Activated CD4-positive, alpha-beta memory T cell treated with anti-CD3 and anti-CD28 coated beads for 36 hours (primary cell): ENCODE results near the gene C3orf49. TPM values are rescaled to one million over a fixed set of nuclear protein-coding genes. Genes with fewer than 3 reads are reported as not detected.

Source experiments
- CTCF ChIA-PET: fragments of 350-600 bp; sonication (Branson Sonifier 250); formaldehyde crosslinking; loops from one replicate; lab custom pipeline; 2021; ENCODE audit warnings: antibody characterized with exemption, inconsistent platforms; lab: Charles Lee
- POLR2A ChIA-PET: fragments of 350-600 bp; sonication (Branson Sonifier 250); formaldehyde crosslinking; loops from one replicate; lab custom pipeline; 2021; ENCODE audit warnings: antibody characterized with exemption; lab: Charles Lee
- DNase-seq: peaks from one replicate; pipeline ENCODE4 v3.0.0-alpha.2; 2020
- H3K27ac Mint-ChIP-seq: one replicate; pipeline ENCODE4 v1.8.0; 2021; ENCODE audit warnings: mixed read lengths
- H3K27me3 Mint-ChIP-seq: one replicate; pipeline ENCODE4 v1.8.0; 2021; ENCODE audit warnings: mixed read lengths
- H3K36me3 Mint-ChIP-seq: one replicate; pipeline ENCODE4 v1.8.0; 2021; ENCODE audit warnings: mixed read lengths
- H3K4me1 Mint-ChIP-seq: one replicate; pipeline ENCODE4 v1.8.0; 2021; ENCODE audit warnings: low read depth, mixed read lengths
- H3K4me3 Mint-ChIP-seq: one replicate; pipeline ENCODE4 v1.8.0; 2021; ENCODE audit warnings: mild to moderate bottlenecking, mixed read lengths
- H3K9me3 Mint-ChIP-seq: one replicate; pipeline ENCODE4 v1.8.0; 2021; ENCODE audit warnings: mixed read lengths
- intact Hi-C: fragments of 100-400 bp; cut with micrococcal nuclease; formaldehyde crosslinking; loops from one replicate; pipeline ENCODE4 v1.15.1; 2023
- total RNA-seq, 2 experiments: library from RNA; stranded (reverse); gene quantifications; one replicate each; pipeline ENCODE4 v1.2.3, GENCODE V29; 2021

The C3orf49 gene
- total RNA-seq, 2 experiments from 2014 or later, result not detected

DNA sequence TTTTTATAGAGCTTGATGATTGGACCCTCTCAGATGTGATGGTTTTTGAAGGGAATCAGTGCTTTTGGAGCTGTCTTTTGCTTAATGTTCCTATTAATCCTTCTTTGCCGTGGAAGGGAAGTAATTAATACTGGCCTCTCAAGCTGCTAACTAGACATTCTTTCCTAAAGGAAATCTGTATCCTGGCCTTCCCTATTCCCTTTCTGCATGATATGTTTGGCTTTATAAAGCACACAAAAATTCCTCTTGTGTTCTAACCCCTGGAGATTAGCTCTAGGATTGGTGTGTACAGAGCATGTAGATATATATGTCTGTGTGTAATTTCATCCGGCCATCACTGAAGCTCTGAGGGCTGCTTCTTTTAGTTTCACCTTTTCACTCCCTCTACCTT is 51.5 kb downstream of the C3orf49 start:
- CTCF ChIA-PET, result no interaction called here
- no peak for DNase-seq
- no peaks in the 10 kb centered on the region for H3K9me3 Mint-ChIP-seq
- H3K4me3 Mint-ChIP-seq, result no peak overlapping the region
- no peak overlapping the region for H3K27ac Mint-ChIP-seq
- POLR2A ChIA-PET, result interaction anchor here (0.7 kb wide), 1 partner anchor 42 kb away, joined by 3 read pairs; the partner anchor contains the start of gene SCAANT1
- peaks cover 6% of the 10 kb centered on the region for H3K36me3 Mint-ChIP-seq
- no peaks in the 10 kb centered on the region for H3K27me3 Mint-ChIP-seq
- intact Hi-C loops, result no loop called here
- peaks cover 53% of the 10 kb centered on the region for H3K4me1 Mint-ChIP-seq

DNA sequence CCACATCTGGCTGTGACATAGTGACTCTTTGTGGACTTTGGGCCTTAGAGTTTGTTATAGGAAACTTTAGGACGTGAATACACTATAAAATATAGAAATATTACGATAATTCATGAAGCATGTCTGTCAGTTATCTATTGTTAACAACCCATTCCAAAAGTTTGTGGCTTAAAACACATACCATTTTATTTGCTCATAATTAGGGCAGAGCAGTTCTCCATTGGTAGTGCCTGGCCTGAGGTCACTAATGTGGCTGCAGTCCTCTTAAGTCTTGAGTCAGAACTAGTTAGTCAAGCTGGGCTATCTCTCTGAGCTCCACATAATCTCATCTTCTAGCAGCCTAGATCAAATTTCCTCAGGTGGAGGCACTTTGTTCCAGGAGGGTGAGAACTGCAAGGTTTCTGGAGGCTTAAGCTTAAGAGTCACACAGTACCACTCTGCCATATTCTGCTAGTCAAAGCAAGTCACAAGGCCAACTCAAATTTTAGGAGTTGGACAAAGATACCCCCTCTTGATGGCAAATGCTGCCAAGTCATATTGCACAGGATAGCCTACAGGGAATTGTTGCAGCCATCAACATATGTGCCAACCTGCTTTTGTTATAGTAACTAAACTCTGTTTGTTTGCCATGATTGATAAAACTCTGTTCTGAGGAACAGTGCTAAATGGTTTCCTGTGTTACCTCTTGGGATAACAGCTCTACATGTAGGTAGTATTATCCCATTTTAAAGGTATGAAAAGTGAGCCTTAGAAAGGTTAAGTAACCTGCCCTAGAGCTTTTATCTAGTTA is 53.2 kb downstream of the C3orf49 start:
- peaks cover 56% of the 10 kb centered on the region for H3K4me1 Mint-ChIP-seq
- CTCF ChIA-PET, result no interaction called here
- no peaks in the 10 kb centered on the region for H3K27me3 Mint-ChIP-seq
- POLR2A ChIA-PET, result no interaction called here
- no peaks in the 10 kb centered on the region for H3K9me3 Mint-ChIP-seq
- H3K4me3 Mint-ChIP-seq, result no peak overlapping the region
- H3K36me3 Mint-ChIP-seq, result no peaks in the 10 kb centered on the region
- intact Hi-C loops, result no loop called here
- H3K27ac Mint-ChIP-seq, result no peak overlapping the region
- no peak for DNase-seq

DNA sequence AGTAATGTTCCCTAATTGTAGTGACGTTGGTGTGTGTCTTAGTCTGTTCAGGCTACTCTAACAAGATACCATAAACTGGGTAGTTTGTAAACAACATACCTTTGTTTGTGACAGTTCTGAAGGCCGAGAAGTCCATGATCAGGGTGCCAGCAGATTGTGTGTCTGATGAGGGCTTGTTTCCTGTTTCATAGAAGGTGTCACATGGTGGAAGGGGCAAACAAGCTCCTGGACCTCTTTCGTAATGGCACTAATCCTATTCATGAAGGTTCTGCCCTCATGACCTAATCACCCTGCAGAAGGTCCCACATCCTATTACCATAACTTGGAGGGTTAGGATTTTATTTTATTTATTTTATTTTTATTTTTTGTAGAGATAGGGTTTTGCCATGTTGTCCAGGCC is 55.7 kb downstream of the C3orf49 start:
- DNase-seq, result no peak
- Mint-ChIP-seq H3K4me3 (no peak overlapping the region), H3K27ac (no peak overlapping the region), H3K36me3 (no peaks in the 10 kb centered on the region), H3K9me3 (no peaks in the 10 kb centered on the region), H3K4me1 (peaks cover 56% of the 10 kb centered on the region), H3K27me3 (no peaks in the 10 kb centered on the region)
- intact Hi-C loops, result no loop called here
- ChIA-PET CTCF (no interaction called here), POLR2A (no interaction called here)

DNA sequence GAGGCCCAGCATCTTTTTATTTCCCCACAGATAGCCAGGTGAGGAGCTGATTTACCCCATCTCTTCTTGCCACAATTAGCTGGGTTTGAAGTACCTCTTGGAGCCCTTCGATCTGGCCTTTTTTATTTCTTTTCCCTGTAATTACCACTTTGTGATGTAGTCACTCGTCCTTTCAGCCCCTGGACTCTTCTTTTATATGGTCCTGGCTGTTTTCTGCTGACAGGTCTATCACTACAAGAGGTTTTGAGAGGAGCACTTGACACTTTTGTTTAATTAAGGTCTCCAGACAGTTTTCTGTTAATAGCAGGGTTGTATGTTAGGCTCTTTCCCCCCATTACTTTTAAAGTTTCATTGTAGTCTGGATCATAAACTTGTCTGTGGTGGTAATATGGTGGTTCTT is 56.4 kb downstream of the C3orf49 start:
- no peak for DNase-seq
- ChIA-PET POLR2A (no interaction called here), CTCF (no interaction called here)
- intact Hi-C loops, result no loop called here
- no peaks in the 10 kb centered on the region for H3K9me3 Mint-ChIP-seq
- H3K27me3 Mint-ChIP-seq, result no peaks in the 10 kb centered on the region
- no peak overlapping the region for H3K27ac Mint-ChIP-seq
- peaks cover 54% of the 10 kb centered on the region for H3K4me1 Mint-ChIP-seq
- no peak overlapping the region for H3K4me3 Mint-ChIP-seq
- H3K36me3 Mint-ChIP-seq, result no peaks in the 10 kb centered on the region

DNA sequence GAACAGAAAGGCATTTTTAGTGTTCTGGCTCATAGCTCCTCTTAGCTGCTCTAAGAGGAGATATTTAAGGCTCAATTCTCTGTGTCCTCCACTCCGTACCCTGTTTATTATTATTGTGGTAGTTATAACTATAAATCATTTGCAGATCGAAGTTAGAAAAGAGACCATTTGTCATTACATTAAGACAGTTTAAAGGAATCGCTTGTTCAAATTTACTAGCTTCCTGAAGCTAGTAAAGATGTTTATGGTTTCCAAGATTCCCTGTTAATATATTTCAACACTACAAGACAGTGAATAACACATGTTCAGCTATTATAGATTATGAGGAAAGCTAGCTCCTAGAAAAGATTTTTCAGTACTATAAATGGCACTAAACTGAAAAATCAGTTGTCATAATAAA is 57.2 kb downstream of the C3orf49 start:
- ChIA-PET POLR2A (no interaction called here), CTCF (no interaction called here)
- Mint-ChIP-seq H3K27me3 (no peaks in the 10 kb centered on the region), H3K9me3 (no peaks in the 10 kb centered on the region), H3K4me1 (peaks cover 54% of the 10 kb centered on the region), H3K36me3 (no peaks in the 10 kb centered on the region), H3K4me3 (no peak overlapping the region), H3K27ac (no peak overlapping the region)
- no peak for DNase-seq
- intact Hi-C loops, result no loop called here

DNA sequence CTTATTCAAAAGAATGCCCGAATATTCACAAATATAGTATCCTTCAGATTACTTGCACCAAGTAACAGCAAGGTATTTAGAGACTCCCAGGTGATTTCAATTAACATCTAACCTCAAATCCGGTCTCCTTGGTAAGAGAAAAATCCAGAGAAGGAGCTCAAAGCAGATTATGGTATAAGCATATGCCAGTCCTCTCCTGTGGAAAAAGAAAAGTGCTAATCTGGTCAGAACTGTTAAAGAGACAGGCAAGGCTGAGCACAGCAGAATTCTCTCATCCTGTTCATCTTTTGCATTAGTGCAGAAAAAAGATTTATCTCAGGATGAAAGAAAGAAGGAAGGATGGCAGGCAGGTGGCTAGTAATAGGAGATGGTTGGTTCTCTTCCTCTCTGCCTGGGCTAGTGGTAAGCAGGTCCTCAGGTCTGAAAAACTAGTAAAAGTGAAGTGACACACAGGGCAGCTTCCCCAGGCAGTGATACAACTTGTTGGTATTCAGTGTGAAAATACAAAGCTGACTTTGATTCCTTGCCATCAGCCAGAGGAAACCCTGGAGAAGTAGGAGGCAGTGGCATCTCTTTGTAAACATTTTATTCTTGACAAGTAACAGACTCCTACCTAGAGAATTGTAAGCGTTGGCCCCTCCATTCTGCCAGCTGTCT is 58.8 kb downstream of the C3orf49 start:
- ChIA-PET POLR2A (interaction anchor here (0.9 kb wide), 1 partner anchor 12 kb away, joined by 3 read pairs; no protein-coding TSS in a partner anchor), CTCF (interaction anchor here (0.8 kb wide), 1 partner anchor 16 kb away, joined by 3 read pairs; no protein-coding TSS in a partner anchor)
- Mint-ChIP-seq H3K36me3 (peaks cover 2% of the 10 kb centered on the region), H3K4me1 (peaks cover 49% of the 10 kb centered on the region), H3K9me3 (no peaks in the 10 kb centered on the region), H3K27me3 (no peaks in the 10 kb centered on the region), H3K4me3 (no peak overlapping the region), H3K27ac (no peak overlapping the region)
- intact Hi-C loops, result no loop called here
- DNase-seq, result no peak

DNA sequence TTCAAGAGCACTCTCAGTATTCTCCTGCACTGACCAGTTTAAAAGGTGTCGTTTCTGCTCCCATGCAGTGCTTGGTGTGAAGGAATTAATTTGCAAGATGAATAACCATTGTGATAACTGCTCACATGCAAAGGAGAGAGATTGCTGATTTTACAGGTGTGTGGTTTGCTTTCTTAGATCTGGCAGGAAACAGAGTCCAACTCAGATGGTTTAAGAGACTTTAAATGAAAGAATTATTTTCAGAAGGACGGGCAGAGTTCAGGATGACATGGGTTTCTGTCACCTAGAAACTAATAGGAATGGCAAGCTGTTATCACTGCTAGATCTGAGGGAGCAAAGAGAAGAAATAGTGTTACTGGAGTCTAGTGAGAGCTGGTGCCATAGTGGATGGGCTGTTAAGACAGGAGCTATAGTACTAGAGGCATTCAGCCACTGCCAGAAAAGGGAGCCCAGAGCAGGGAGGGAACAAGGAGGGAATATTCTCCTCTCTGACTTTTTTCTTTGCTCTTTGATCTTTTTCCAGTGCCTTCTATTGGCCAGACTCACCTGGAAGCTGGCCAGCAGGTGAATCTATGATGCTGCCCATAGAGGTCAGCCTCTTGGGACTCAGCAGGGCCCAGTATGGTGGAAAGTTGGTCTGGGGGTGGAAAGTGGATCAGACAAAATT is 59.4 kb downstream of the C3orf49 start:
- ChIA-PET POLR2A (interaction anchor here (0.9 kb wide), 1 partner anchor 12 kb away, joined by 3 read pairs; no protein-coding TSS in a partner anchor), CTCF (interaction anchor here (0.8 kb wide), 1 partner anchor 15 kb away, joined by 3 read pairs; no protein-coding TSS in a partner anchor)
- Mint-ChIP-seq H3K27ac (no peak overlapping the region), H3K36me3 (peaks cover 2% of the 10 kb centered on the region), H3K4me1 (peaks cover 49% of the 10 kb centered on the region), H3K9me3 (no peaks in the 10 kb centered on the region), H3K4me3 (no peak overlapping the region), H3K27me3 (no peaks in the 10 kb centered on the region)
- intact Hi-C loops, result no loop called here
- DNase-seq, result no peak

DNA sequence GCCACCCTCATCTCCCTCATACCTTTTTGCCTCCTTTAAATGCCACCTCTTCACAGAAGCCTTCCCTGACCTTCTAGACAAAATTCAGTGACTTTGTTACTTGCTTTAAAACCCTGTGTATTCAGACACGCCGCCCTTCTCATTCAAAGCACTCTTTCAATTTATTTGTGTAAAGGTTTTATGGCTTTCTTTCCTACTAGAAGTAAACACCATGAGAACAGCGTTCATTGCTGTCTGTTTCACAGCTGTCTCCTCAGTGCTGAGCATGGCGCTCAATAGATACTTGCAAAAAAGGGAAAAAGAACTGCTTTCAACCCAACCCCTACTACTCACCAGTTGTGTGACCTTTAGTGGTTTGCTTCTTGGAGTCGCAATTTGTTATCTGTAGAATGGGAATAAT is 61.6 kb downstream of the C3orf49 start:
- H3K4me3 Mint-ChIP-seq, result no peak overlapping the region
- H3K9me3 Mint-ChIP-seq, result no peaks in the 10 kb centered on the region
- intact Hi-C loops, result no loop called here
- ChIA-PET CTCF (no interaction called here), POLR2A (no interaction called here)
- no peak overlapping the region for H3K27ac Mint-ChIP-seq
- H3K27me3 Mint-ChIP-seq, result no peaks in the 10 kb centered on the region
- peaks cover 49% of the 10 kb centered on the region for H3K4me1 Mint-ChIP-seq
- DNase-seq, result no peak
- peaks cover 2% of the 10 kb centered on the region for H3K36me3 Mint-ChIP-seq

DNA sequence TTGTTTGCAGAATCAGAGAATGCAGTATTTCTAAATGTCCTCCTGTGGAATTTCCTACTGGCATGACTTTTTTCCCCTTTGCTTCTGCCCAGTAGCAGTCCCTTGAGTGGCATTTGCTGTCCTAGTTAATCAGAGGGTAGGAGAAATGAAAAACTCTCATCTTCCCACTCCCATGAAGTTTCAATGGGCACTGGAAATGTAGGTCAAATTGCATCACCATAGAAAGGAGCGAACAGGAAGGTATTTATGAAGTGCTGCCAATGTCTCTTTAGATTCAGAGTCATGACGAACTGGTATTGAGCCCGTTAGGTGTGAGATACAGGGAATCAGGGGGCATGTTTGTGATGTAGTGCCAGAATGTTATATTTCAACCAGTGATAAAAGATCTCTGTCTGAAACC is 67.8 kb downstream of the C3orf49 start:
- DNase-seq, result no peak
- CTCF ChIA-PET, result interaction anchor here (0.8 kb wide), 1 partner anchor 54 kb away, joined by 3 read pairs; no protein-coding TSS in a partner anchor
- POLR2A ChIA-PET, result no interaction called here
- no peaks in the 10 kb centered on the region for H3K9me3 Mint-ChIP-seq
- H3K4me1 Mint-ChIP-seq, result peaks cover 21% of the 10 kb centered on the region
- H3K4me3 Mint-ChIP-seq, result no peak overlapping the region
- H3K36me3 Mint-ChIP-seq, result peaks cover 4% of the 10 kb centered on the region
- no peak overlapping the region for H3K27ac Mint-ChIP-seq
- intact Hi-C loops, result no loop called here
- H3K27me3 Mint-ChIP-seq, result no peaks in the 10 kb centered on the region

DNA sequence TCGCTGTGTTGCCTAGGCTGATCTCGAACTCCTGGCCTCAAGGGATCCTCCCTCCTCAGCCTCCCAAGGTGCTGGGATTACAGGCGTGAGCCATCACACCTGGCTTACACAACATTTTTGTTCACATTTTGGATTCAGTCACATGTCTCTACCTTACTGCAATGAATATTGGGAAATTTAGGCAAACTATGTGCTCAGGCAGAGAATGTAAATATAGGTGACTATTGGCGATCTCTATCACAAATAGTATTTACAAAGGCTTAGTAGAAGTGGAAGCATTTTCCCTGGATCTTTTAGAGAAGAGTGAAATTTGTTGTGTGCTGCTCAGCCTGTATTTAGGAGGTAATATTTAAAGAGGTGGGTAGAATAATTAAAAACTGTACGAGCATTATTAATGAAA is 72.4 kb downstream of the C3orf49 start:
- intact Hi-C loops, result no loop called here

DNA sequence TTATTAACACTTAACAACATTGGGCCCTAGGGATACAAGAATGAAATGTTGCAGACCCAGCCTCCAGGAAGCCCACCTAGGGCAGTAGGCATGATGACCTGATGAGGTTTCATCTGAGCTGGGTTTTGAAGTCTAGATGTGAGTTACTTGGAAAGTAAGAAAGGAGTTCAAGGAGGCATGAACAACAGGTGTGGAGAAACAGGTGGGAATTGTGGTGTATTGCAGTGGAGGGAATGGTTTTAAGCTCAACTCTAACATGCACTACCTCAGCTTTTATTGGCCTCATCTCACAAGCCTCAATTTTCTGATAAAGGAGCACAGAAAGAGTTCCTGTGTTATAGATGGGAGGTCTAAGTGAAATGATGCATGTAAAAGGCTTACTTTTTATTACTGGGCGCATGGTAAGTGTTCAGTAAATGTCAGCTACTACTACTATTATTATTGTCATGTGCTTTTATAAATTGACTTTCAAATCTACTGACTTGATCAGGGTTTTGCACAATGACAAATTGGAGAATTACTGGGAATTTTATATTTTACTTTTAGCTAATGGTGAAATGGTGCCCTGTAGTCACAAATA is 73.8 kb downstream of the C3orf49 start:
- peaks cover 3% of the 10 kb centered on the region for H3K36me3 Mint-ChIP-seq
- CTCF ChIA-PET, result interaction anchor here (1.2 kb wide), 1 partner anchor 14 kb away, joined by 3 read pairs; no protein-coding TSS in a partner anchor
- peaks cover 42% of the 10 kb centered on the region for H3K4me1 Mint-ChIP-seq
- no peak overlapping the region for H3K4me3 Mint-ChIP-seq
- H3K27ac Mint-ChIP-seq, result no peak overlapping the region
- no peaks in the 10 kb centered on the region for H3K27me3 Mint-ChIP-seq
- intact Hi-C loops, result no loop called here
- H3K9me3 Mint-ChIP-seq, result no peaks in the 10 kb centered on the region
- POLR2A ChIA-PET, result no interaction called here
- DNase-seq, result no peak

More for the DNA sequence above, 72.4 kb downstream of the C3orf49 start:
- Mint-ChIP-seq H3K27ac (no peak overlapping the region), H3K27me3 (no peaks in the 10 kb centered on the region), H3K4me3 (no peak overlapping the region), H3K4me1 (peaks cover 42% of the 10 kb centered on the region), H3K9me3 (no peaks in the 10 kb centered on the region), H3K36me3 (peaks cover 3% of the 10 kb centered on the region)
- CTCF ChIA-PET, result no interaction called here
- no peak for DNase-seq
- POLR2A ChIA-PET, result no interaction called here
